GM08714 (cell line): ENCODE results near the gene NUP153.

Experiments
- H3K4me3 ChIP-seq: fragments of 200-500 bp; sonication (Bioruptor generic); 2 replicates; pipeline ENCODE4 v1.5.1; 2014; ENCODE audit warnings: mild to moderate bottlenecking, low read length, inconsistent platforms
- ZNF274 ChIP-seq: IDR thresholded peaks from 2 replicates; pipeline ENCODE4 v1.6.1; 2012; ENCODE audit warnings: mild to moderate bottlenecking, low read depth, low read length

Gene NUP153

GRCh38 chr6:17656092-17656491 lies 50.6 kb downstream of the NUP153 start:
- TF ChIP-seq ZNF274 = no peak
- no peak overlapping the region for H3K4me3 ChIP-seq

- TF ChIP-seq ZNF274 = no peak
- no peak overlapping the region for H3K4me3 ChIP-seq
These were observed 53.4 kb downstream of the NUP153 start for GRCh38 chr6:17653198-17653882.

- no peak overlapping the region for H3K4me3 ChIP-seq
- TF ChIP-seq ZNF274 = no peak
These were observed 55.9 kb downstream of the NUP153 start for GRCh38 chr6:17650656-17651309.

- no peak for TF ChIP-seq ZNF274
- no peak overlapping the region for H3K4me3 ChIP-seq
These were observed 58.0 kb downstream of the NUP153 start for GRCh38 chr6:17648745-17649144.

GRCh38 chr6:17640477-17640917 lies 66.2 kb downstream of the NUP153 start:
- no peak overlapping the region for H3K4me3 ChIP-seq
- no peak for TF ChIP-seq ZNF274

- TF ChIP-seq ZNF274 = no peak
- no peak overlapping the region for H3K4me3 ChIP-seq
These were observed 68.5 kb downstream of the NUP153 start for GRCh38 chr6:17638212-17638715.

GRCh38 chr6:17635568-17635967 lies 71.2 kb downstream of the NUP153 start:
- H3K4me3 ChIP-seq = no peak overlapping the region
- no peak for TF ChIP-seq ZNF274

- no peak overlapping the region for H3K4me3 ChIP-seq
- no peak for TF ChIP-seq ZNF274
These were observed 73.1 kb downstream of the NUP153 start for GRCh38 chr6:17633465-17634188.

- no peak overlapping the region for H3K4me3 ChIP-seq
- TF ChIP-seq ZNF274 = no peak
These were observed 73.8 kb downstream of the NUP153 start for GRCh38 chr6:17632934-17633333.

- TF ChIP-seq ZNF274 = no peak
- H3K4me3 ChIP-seq = no peak overlapping the region
These were observed 76.1 kb downstream of the NUP153 start for GRCh38 chr6:17630511-17631073.

- no peak overlapping the region for H3K4me3 ChIP-seq
- TF ChIP-seq ZNF274 = no peak
These were observed 76.8 kb downstream of the NUP153 start for GRCh38 chr6:17629824-17630510.

GRCh38 chr6:17628873-17629272 lies 77.9 kb downstream of the NUP153 start:
- TF ChIP-seq ZNF274 = no peak
- H3K4me3 ChIP-seq = no peak overlapping the region

GRCh38 chr6:17624396-17624795 lies 82.3 kb downstream of the NUP153 start:
- no peak for TF ChIP-seq ZNF274

GRCh38 chr6:17622144-17622543 lies 84.6 kb downstream of the NUP153 start:
- no peak overlapping the region for H3K4me3 ChIP-seq
- no peak for TF ChIP-seq ZNF274

More at GRCh38 chr6:17624396-17624795, 82.3 kb downstream of the NUP153 start:
- no peak overlapping the region for H3K4me3 ChIP-seq
